ENCODE measurements around the gene NRL.

Gene NRL

DNA sequence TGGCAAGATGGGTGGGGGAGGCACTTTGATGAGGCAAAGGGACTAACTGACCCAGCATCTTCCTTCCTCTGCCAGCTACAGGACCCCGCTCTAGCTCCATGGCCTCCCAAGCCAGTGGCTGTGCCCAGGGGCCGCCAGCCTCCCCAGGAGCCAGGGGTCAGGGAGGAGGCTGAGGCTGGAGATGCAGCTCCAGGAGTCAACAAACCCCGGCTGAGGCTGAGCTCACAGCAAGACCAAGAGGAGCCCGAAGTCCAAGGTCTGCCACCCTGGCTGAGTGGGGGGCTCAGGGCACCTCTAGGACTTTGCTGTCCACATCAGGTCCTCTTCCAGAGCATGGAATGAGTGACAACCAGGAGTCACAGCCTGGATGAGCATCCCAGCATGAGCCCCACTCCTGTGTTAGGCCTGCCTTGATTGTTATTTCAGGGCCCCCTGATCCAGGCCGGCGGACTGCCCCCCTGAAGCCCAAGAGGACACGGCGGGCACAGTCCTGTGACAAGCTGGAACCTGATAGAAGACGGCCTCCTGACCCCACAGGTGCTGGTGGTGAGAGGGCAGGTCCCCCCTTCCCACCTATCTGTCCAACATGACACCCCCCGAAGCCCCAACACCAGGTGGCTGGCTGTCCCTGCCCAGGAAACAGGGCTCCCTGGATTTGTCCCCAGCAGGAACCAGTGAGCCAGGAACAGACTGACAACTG, 45.9 kb downstream of the NRL start:
- in situ Hi-C loops (cut with MboI; ENCODE audit: low sequenced_read_pairs), result no loop called here

DNA sequence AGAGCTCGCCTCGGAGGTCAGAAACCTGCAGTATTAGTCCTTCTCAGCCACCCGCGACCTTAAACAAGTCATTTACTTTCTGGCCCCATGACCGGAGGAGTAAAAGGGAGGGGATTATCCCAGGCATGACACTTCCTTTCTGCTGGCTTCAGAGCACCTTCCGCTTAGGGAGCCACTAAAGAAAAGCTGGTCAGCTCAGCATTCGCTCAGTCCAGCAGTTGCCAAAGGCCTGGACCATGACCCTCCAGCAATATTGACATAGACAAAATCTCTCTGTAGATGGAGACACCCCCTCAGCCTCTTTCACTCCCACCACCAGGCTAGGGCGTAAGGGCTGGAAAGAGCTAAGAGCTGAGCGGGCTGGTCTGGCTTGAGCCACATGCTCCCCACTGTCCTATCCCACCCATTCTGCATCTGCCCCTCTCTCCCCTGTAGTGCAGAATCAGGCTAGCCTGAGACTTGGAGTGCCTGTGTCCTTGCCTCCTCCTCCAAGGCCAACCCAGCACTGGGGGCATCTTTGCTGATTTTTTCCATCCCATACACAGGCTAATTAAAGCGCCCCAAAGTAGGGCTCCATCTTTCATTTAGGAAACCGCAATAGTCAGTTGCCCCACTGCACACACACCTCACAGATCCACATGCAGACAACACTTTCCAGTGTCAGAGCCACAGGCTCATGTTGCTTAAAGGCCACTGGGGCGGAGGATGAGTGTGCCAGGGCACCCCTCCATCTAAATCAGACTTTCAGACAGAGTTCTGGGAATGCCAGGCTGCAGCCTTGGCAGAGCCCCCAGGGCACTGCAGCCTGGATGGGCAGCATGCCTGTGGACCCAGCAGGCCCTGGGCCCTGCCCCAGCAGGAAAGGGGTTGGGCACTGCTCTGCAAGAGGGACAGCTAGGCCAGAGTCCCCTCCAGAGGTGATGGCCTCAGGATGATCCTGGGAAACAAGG, 47.3 kb downstream of the NRL start:
- in situ Hi-C loops (cut with MboI; ENCODE audit: low sequenced_read_pairs), result no loop called here

DNA sequence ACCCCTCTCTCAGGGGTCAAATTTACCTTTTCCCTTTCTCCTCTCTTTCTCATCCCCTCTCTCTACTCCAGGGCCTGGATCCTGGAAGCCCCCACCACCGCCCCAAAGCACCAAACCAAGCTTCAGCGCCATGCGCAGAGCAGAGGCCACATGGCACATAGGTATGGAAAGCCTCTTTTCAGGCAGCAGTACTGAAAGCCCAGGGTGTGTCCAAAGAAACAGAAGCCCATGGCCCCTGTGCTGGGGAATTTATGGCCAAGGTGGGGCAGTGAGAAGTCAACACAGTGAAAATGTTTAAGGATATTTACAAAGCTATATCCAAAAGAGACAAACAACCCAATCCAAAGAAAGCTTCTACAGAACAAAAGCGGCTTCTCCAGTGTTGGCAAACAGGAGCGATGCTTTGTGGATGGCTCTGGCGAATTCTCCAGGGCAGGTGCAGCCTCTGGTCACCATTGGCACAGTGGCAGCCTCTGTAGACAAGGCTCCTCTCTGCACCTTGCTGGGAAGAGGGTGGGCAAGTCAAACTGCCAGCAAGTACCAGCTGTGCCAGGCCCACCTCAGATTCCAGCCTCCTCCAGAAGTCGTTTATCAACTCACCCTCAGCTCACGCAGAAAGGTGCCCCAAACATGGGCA, 48.1 kb downstream of the NRL start:
- in situ Hi-C loops (cut with MboI; ENCODE audit: low sequenced_read_pairs), result no loop called here

- in situ Hi-C loops (cut with MboI; ENCODE audit: low sequenced_read_pairs), result no loop called here
These were observed 49.3 kb downstream of the NRL start for GRCh38 chr14:24065408-24065807.

- in situ Hi-C loops (cut with MboI; ENCODE audit: low sequenced_read_pairs), result no loop called here
These were observed 49.9 kb downstream of the NRL start for GRCh38 chr14:24064856-24065255.

- in situ Hi-C loops (cut with MboI; ENCODE audit: low sequenced_read_pairs), result no loop called here
These were observed 50.5 kb downstream of the NRL start for GRCh38 chr14:24064091-24064795.

DNA sequence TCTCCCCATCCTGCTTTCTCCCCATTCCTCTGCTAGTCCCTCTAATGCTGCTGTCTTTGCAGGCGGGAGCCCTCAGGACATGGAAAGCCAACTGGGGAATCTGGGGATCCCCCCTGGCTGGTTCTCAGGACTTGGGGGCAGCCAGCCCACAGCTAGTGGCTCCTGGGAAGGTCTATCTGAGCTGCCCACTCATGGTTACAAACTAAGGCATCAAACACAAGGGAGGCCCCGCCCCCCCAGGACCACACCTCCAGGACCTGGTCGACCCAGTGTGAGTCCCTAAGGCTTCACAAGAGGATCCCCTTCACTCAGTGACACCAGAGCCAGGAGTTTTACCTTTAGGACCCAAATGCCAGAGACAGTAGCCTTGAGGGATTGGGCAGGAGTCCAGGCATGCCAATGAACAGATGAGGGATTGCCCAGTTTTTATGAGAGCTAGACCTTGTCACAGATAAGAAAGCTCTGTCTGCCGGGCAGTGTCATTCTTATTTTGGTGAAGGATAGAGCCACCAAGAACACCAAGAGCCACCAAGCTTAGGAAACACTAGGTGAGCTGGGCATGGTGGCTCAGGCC, 51.4 kb downstream of the NRL start:
- in situ Hi-C loops (cut with MboI; ENCODE audit: low sequenced_read_pairs), result no loop called here

GRCh38 chr14:24062216-24062980, 52.4 kb downstream of the NRL start:
- in situ Hi-C loops (cut with MboI; ENCODE audit: low sequenced_read_pairs), result no loop called here

GRCh38 chr14:24060984-24061913, 53.5 kb downstream of the NRL start:
- in situ Hi-C loops (cut with MboI; ENCODE audit: low sequenced_read_pairs), result no loop called here

- in situ Hi-C loops (cut with MboI; ENCODE audit: low sequenced_read_pairs), result no loop called here
These were observed 54.3 kb downstream of the NRL start for GRCh38 chr14:24060443-24060842.

DNA sequence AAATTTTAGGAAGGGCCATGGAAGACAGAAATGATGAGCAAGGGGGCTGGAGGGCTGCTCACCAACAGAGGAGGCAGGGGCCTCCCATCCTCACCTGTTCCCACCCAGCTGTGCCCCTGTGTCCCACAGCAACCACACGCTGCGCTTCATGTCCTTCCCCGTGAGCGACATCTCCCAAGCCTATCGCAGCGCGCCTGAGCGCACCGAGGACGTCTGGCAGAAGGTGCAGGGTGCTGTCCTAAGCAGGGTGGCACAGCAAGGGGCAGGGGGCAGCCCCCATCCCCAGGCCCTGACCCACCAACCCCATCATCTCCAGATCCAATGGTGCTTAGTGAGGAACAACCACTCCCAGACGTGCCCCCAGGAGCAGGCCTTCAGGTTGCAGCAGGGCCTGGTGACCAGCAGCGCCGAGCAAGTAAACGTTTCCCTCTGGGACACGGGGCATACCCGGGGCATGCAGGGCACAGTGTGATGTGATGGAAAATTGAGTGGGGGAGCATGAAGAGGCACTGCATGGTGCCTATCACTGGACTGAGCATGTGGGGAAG, 54.8 kb downstream of the NRL start:
- in situ Hi-C loops (cut with MboI; ENCODE audit: low sequenced_read_pairs), result loop anchor here (5.0 to 10.0 kb wide), 2 partner anchors 32 to 235 kb away; partner anchors contain the start of genes DHRS1, NOP9 and PCK2

DNA sequence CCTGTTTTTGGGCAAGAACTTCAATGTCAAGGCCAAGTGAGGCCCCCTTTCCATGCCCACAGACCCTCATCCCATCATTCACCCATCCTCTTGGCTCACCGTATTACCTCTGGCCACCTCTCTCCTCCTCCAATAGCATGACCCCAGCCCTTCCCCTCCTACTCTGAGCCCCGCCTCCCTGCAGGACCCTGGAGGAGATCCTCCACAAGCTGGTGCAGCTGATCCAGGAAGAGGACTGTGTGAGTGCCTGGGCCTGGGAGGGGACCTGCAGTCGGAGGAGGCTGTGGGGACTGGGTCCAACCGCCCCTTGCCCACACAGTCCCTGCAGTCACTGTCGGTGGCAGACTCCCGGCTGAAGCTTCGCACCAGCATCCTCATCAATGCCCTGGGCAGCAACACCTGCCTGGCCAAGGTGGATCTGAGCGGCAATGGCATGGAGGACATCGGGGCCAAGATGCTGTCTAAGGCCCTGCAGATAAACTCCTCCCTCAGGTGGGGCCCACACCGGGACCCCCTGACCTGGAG, 55.7 kb downstream of the NRL start:
- in situ Hi-C loops (cut with MboI; ENCODE audit: low sequenced_read_pairs), result loop anchor here (5.0 to 10.0 kb wide), 2 partner anchors 33 to 236 kb away; partner anchors contain the start of genes DHRS1, NOP9 and PCK2

- in situ Hi-C loops (cut with MboI; ENCODE audit: low sequenced_read_pairs), result loop anchor here (5.0 to 10.0 kb wide), 2 partner anchors 34 to 236 kb away; partner anchors contain the start of genes DHRS1, NOP9 and PCK2
These were observed 56.3 kb downstream of the NRL start for GRCh38 chr14:24058260-24058950.

DNA sequence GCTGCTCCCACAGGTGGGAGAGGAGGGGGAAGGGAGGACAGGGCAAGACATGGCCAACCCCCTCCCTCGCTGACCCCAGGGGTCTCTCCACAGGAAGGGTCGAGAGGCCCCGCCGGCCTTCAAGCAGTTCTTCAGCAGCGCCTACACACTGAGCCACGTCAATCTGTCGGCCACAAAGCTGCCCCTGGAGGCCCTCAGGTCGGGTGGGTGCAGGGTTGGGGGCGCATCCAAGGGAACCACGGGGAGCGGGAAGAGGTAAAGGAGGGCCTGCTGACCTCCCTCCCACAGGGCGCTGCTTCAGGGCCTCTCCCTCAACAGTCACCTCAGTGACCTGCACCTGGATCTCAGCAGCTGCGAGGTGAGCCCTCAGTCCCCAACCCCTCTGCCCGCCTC, 56.9 kb downstream of the NRL start:
- in situ Hi-C loops (cut with MboI; ENCODE audit: low sequenced_read_pairs), result loop anchor here (5.0 to 10.0 kb wide), 2 partner anchors 34 to 237 kb away; partner anchors contain the start of genes DHRS1, NOP9 and PCK2

GRCh38 chr14:24057271-24057670, 57.5 kb downstream of the NRL start:
- in situ Hi-C loops (cut with MboI; ENCODE audit: low sequenced_read_pairs), result loop anchor here (5.0 to 10.0 kb wide), 2 partner anchors 35 to 238 kb away; partner anchors contain the start of genes DHRS1, NOP9 and PCK2

GRCh38 chr14:24056800-24057184, 58.0 kb downstream of the NRL start:
- in situ Hi-C loops (cut with MboI; ENCODE audit: low sequenced_read_pairs), result loop anchor here (5.0 to 10.0 kb wide), 2 partner anchors 36 to 238 kb away; partner anchors contain the start of genes DHRS1, NOP9 and PCK2
